Uterus (tissue), 2 donors: ENCODE measurements around the gene ZFP30.

Experiments
- CTCF ChIP-seq, 4 experiments: fragments of 200-600 bp in 2 of 4; fragments of 450-650 bp in 2 of 4; sonication (generic) in 2 of 4; IDR thresholded peaks; one replicate each; pipeline ENCODE4 v1.5.1; 2016 to 2019; ENCODE audit warnings: antibody characterized with exemption in 4 of 4, mild to moderate bottlenecking in 2 of 4, moderate library complexity in 1 of 4
- POLR2A ChIP-seq, 2 donors: fragments of 450-650 bp; IDR thresholded peaks; one replicate each; pipeline ENCODE4 v1.6.1; 2016; ENCODE audit warnings: antibody characterized with exemption in 2 of 2, mild to moderate bottlenecking in 1 of 2, moderate library complexity in 1 of 2

GRCh38 chr19:37698216-37698615 lies 43.0 kb upstream of the ZFP30 start:
- TF ChIP-seq CTCF (IDR thresholded peaks at IDR 0.05) (no peak), POLR2A (IDR thresholded peaks at IDR 0.05) (no peak)
